ENCODE results near the gene POLR3K.

Gene POLR3K

GRCh38 chr16:53346-54236 lies at the start of gene POLR3K, which contains the start of gene SNRNP25:
TSS of gene POLR3K (minus strand) at chr16:53608. CDS start at chr16:53586, 22 bp downstream.
TSS of gene SNRNP25 (plus strand) at chr16:53828. CDS start at chr16:54017, 189 bp downstream.
- no peaks in the 10 kb centered on the region for H3K4me1 ChIP-seq (ENCODE audit: control insufficient read depth, insufficient read depth, low read length)
- no peaks in the 10 kb centered on the region for H3K9me3 ChIP-seq (ENCODE audit: control insufficient read depth, insufficient read depth, low read depth, low read length)
- ChIA-PET CTCF (interaction anchor here (1.7 to 1.9 kb wide), 3 partner anchors 11 to 43 kb away, joined by 5 to 8 read pairs (median 8); no protein-coding TSS in a partner anchor), POLR2A (interaction anchor here (0.8 to 1.8 kb wide), 16 partner anchors 9 to 317 kb away, joined by 3 to 20 read pairs (median 4); partner anchors contain the start of gene MRPL28)
- peak within 1 kb of the TSS; percentile 84 for H3K27ac ChIP-seq (ENCODE audit: extremely low read depth, low read depth, low read length)
- peak within 1 kb of the TSS; percentile 91 for H3K4me3 ChIP-seq (ENCODE audit: low read depth, low read length)
- peaks cover 19 to 65% of the 10 kb centered on the region in 2 experiments; a peak in 2 of 3 replicates for H3K36me3 ChIP-seq (ENCODE audit: control insufficient read depth in 2 of 2, insufficient read depth in 1 of 2, low read length in 2 of 2)
- TF ChIP-seq ZNF623 (tag by site-specific recombination; IDR thresholded peaks at IDR 0.05) (no peak), ZNF768 (tag by site-specific recombination; IDR thresholded peaks at IDR 0.05) (0 out of 2 replicates have a peak, but pooled peaks have one; percentile 4), ZNF704 (tag by site-specific recombination; IDR thresholded peaks at IDR 0.05) (no peak), ZBTB44 (tag by site-specific recombination; IDR thresholded peaks at IDR 0.05) (no peak; the same call in 1 of the 2 replicates), ZNF707 (tag by site-specific recombination; IDR thresholded peaks at IDR 0.05) (no peak), ZSCAN5A (tag by site-specific recombination; IDR thresholded peaks at IDR 0.05) (peak; percentile 53; the same call in 1 of the 2 replicates), ZNF610 (tag by site-specific recombination; IDR thresholded peaks at IDR 0.05; ENCODE audit: borderline replicate concordance) (no peak; the same call in 1 of the 2 replicates), ZNF580 (tag by site-specific recombination; IDR thresholded peaks at IDR 0.05) (no peak), ZNF548 (tag by site-specific recombination; IDR thresholded peaks at IDR 0.05) (no peak), ZNF214 (tag by site-specific recombination; IDR thresholded peaks at IDR 0.05; ENCODE audit: borderline replicate concordance) (no peak), ZNF626 (tag by site-specific recombination; IDR thresholded peaks at IDR 0.05) (no peak), ZNF701 (tag by site-specific recombination; IDR thresholded peaks at IDR 0.05) (no peak), ZXDB (tag by site-specific recombination; IDR thresholded peaks at IDR 0.05) (peak; percentile 37; the same call in 1 of the 2 replicates), ZNF335 (tag by site-specific recombination; conservative IDR thresholded peaks at IDR 0.05) (peak; percentile 80), ZBTB7A (tag by site-specific recombination; IDR thresholded peaks at IDR 0.05; ENCODE audit: low read depth) (0 out of 2 replicates have a peak, but pooled peaks have one; percentile 71), HOXC10 (CRISPR knock-in tag; IDR thresholded peaks at IDR 0.05) (no peak), ZNF202 (tag by site-specific recombination; IDR thresholded peaks at IDR 0.05; ENCODE audit: borderline replicate concordance) (no peak), KLF10 (tag by site-specific recombination; IDR thresholded peaks at IDR 0.05) (peak; percentile 97), ZNF555 (tag by site-specific recombination; conservative IDR thresholded peaks at IDR 0.05) (no peak), ZNF112 (tag by site-specific recombination; IDR thresholded peaks at IDR 0.05) (no peak), ZNF549 (tag by site-specific recombination; IDR thresholded peaks at IDR 0.05) (no peak), ZNF223 (tag by site-specific recombination; IDR thresholded peaks at IDR 0.05) (no peak), ZNF24 (tag by site-specific recombination; IDR thresholded peaks at IDR 0.05) (0 out of 2 replicates have a peak, but pooled peaks have one; percentile 40), ZFP69B (tag by site-specific recombination; IDR thresholded peaks at IDR 0.05) (peak; percentile 51), TSHZ1 (tag by site-specific recombination; IDR thresholded peaks at IDR 0.05; ENCODE audit: borderline replicate concordance) (no peak), ZNF530 (tag by site-specific recombination; IDR thresholded peaks at IDR 0.05; ENCODE audit: low read depth) (no peak)
- TF ChIP-seq, protein P1, sequence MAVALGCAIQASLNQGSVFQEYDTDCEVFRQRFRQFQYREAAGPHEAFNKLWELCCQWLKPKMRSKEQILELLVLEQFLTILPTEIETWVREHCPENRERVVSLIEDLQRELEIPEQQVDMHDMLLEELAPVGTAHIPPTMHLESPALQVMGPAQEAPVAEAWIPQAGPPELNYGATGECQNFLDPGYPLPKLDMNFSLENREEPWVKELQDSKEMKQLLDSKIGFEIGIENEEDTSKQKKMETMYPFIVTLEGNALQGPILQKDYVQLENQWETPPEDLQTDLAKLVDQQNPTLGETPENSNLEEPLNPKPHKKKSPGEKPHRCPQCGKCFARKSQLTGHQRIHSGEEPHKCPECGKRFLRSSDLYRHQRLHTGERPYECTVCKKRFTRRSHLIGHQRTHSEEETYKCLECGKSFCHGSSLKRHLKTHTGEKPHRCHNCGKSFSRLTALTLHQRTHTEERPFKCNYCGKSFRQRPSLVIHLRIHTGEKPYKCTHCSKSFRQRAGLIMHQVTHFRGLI (tag by site-specific recombination; IDR thresholded peaks at IDR 0.05) = peak; percentile 13; the same call in 1 of the 2 replicates

All from HEK293 (cell line).